Testis (tissue), 3 donors: ENCODE results near the gene CTIF. TPM values are rescaled to one million over a fixed set of nuclear protein-coding genes. Genes with fewer than 3 reads are reported as not detected.

Experiments
- DNase-seq: peaks from one replicate; pipeline ENCODE4 v3.0.0-alpha.2; 2019
- H3K27ac ChIP-seq, 2 donors: fragments of 200-600 bp; sonication (generic); one replicate each; pipeline ENCODE4 v1.5.1; 2019
- H3K27me3 ChIP-seq: fragments of 200-600 bp; sonication (generic); one replicate; pipeline ENCODE4 v1.5.1; 2019
- H3K36me3 ChIP-seq: fragments of 200-600 bp; sonication (generic); one replicate; pipeline ENCODE4 v1.5.1; 2017; ENCODE audit warnings: low read depth; ENCODE audit errors: missing control alignments
- H3K4me1 ChIP-seq: fragments of 200-600 bp; sonication (generic); one replicate; pipeline ENCODE4 v1.5.1; 2019
- H3K4me3 ChIP-seq, 2 donors: fragments of 200-600 bp; sonication (generic); one replicate each; pipeline ENCODE4 v1.5.1; 2017 to 2019
- H3K9me3 ChIP-seq: fragments of 200-600 bp; sonication (generic); one replicate; pipeline ENCODE4 v1.5.1; 2017
- CTCF ChIP-seq, 3 experiments: fragments of 450-650 bp in 2 of 3; fragments of 200-600 bp in 1 of 3; sonication (generic) in 1 of 3; IDR thresholded peaks; one replicate each; pipeline ENCODE4 v1.5.1; 2016 to 2019; ENCODE audit warnings: antibody characterized with exemption in 3 of 3, mild to moderate bottlenecking in 2 of 3, moderate library complexity in 1 of 3
- POLR2A ChIP-seq: fragments of 450-650 bp; IDR thresholded peaks from one replicate; pipeline ENCODE4 v1.6.1; 2017; ENCODE audit warnings: antibody characterized with exemption, mild to moderate bottlenecking, moderate library complexity
- WGBS, 2 donors: methylation state at CpG; one replicate each; pipeline ENCODE4 v1.1.5; 2018; 5-methylcytosine and 5-hydroxymethylcytosine counted together
- intact Hi-C: fragments of 100-400 bp; cut with DNase I; formaldehyde crosslinking; loops from one replicate; pipeline ENCODE4 v1.15.1; 2023; ENCODE audit warnings: low total_unique reads
- polyA plus RNA-seq: library from polyadenylated mRNA; stranded (reverse); fragments of 350-450 nt; fragmentation: Illumina TruSeq; extraction: RNeasy Lipid Tissue Mini Kit (QIAGEN cat#74804); gene quantifications from one replicate; pipeline ENCODE4 v1.2.3, GENCODE V29; 2014; ENCODE audit warnings: low read depth, low replicate concordance; ENCODE audit not compliant: insufficient read depth
- total RNA-seq, 2 donors: library from RNA; depleted of rRNA; stranded (reverse); fragments of >200 nt; gene quantifications; one replicate each; pipeline ENCODE4 v1.2.3, GENCODE V29; 2016

CTIF gene
- total and polyA plus RNA-seq, 3 donors from 2014 or later, result 33.8 to 41.5 (median 35.6) TPM

GRCh38 chr18:48880931-48881330 is 342.1 kb downstream of the CTIF start:
- no peak overlapping the region for H3K27ac ChIP-seq
- TF ChIP-seq POLR2A, result no peak
- TF ChIP-seq CTCF (IDR thresholded peaks at IDR 0.05), result no peak
- no peaks in the 10 kb centered on the region for H3K36me3 ChIP-seq
- DNase-seq, result no peak
- H3K4me3 ChIP-seq, result no peak overlapping the region
- no peaks in the 10 kb centered on the region for H3K27me3 ChIP-seq
- WGBS, 2 donors, result 100% methylated on average over 1 of the region's 1 CpG
- no peaks in the 10 kb centered on the region for H3K4me1 ChIP-seq
- intact Hi-C loops, result no loop called here
- no peaks in the 10 kb centered on the region for H3K9me3 ChIP-seq

GRCh38 chr18:48882379-48882778 is 343.5 kb downstream of the CTIF start:
- no peaks in the 10 kb centered on the region for H3K9me3 ChIP-seq
- intact Hi-C loops, result no loop called here
- H3K4me1 ChIP-seq, result no peaks in the 10 kb centered on the region
- no peak for TF ChIP-seq POLR2A
- no peak for TF ChIP-seq CTCF (IDR thresholded peaks at IDR 0.05)
- H3K4me3 ChIP-seq, result no peak overlapping the region
- H3K36me3 ChIP-seq, result no peaks in the 10 kb centered on the region
- DNase-seq, result no peak
- 88 to 94% methylated on average over 4 of the region's 4 CpGs for WGBS, 2 donors
- no peak overlapping the region for H3K27ac ChIP-seq
- no peaks in the 10 kb centered on the region for H3K27me3 ChIP-seq

GRCh38 chr18:48884306-48884705 is 345.5 kb downstream of the CTIF start:
- H3K27me3 ChIP-seq, result no peaks in the 10 kb centered on the region
- H3K4me3 ChIP-seq, result no peak overlapping the region
- peaks cover 2% of the 10 kb centered on the region for H3K4me1 ChIP-seq
- intact Hi-C loops, result no loop called here
- H3K9me3 ChIP-seq, result no peaks in the 10 kb centered on the region
- TF ChIP-seq POLR2A, result no peak
- no peak for TF ChIP-seq CTCF (IDR thresholded peaks at IDR 0.05)
- no peaks in the 10 kb centered on the region for H3K36me3 ChIP-seq
- WGBS, 2 donors, result 83% methylated on average over 4 of the region's 4 CpGs
- no peak overlapping the region for H3K27ac ChIP-seq
- DNase-seq, result no peak

- 88% methylated on average over 4 of the region's 4 CpGs for WGBS, 2 donors
- Histone ChIP-seq H3K9me3 (no peaks in the 10 kb centered on the region), H3K4me3 (no peak overlapping the region), H3K4me1 (peaks cover 6% of the 10 kb centered on the region), H3K27me3 (no peaks in the 10 kb centered on the region), H3K36me3 (no peaks in the 10 kb centered on the region), H3K27ac (no peak overlapping the region)
- DNase-seq, result no peak
- TF ChIP-seq POLR2A, result no peak
- no peak for TF ChIP-seq CTCF (IDR thresholded peaks at IDR 0.05)
- intact Hi-C loops, result no loop called here
Measured at GRCh38 chr18:48884771-48885170, 345.9 kb downstream of the CTIF start.

- Histone ChIP-seq H3K4me1 (peaks cover 6% of the 10 kb centered on the region), H3K36me3 (no peaks in the 10 kb centered on the region), H3K4me3 (no peak overlapping the region), H3K27ac (no peak overlapping the region), H3K27me3 (no peaks in the 10 kb centered on the region), H3K9me3 (no peaks in the 10 kb centered on the region)
- TF ChIP-seq CTCF (IDR thresholded peaks at IDR 0.05), result no peak
- no peak for TF ChIP-seq POLR2A
- intact Hi-C loops, result no loop called here
- WGBS, 2 donors, result 76 to 86% methylated on average over 6 to 11 of the region's 11 CpGs
- no peak for DNase-seq
Measured at GRCh38 chr18:48885266-48885923, 346.6 kb downstream of the CTIF start.
